WTC11 (cell line): ENCODE data around the gene SBF2. TPM values are rescaled to one million over a fixed set of nuclear protein-coding genes. Genes with fewer than 3 reads are reported as not detected.

Experiments
- ARID4B ChIP-seq: sonication (generic); formaldehyde crosslinking; IDR thresholded peaks from 2 replicates; pipeline ENCODE4 v1.8.0; 2023; ENCODE audit warnings: missing genetic modification reagents, mild to moderate bottlenecking, borderline replicate concordance
- ATF1 ChIP-seq: sonication (generic); formaldehyde crosslinking; IDR thresholded peaks from 2 replicates; pipeline ENCODE4 v1.8.1; 2023; ENCODE audit warnings: mild to moderate bottlenecking, moderate library complexity, missing genetic modification reagents
- ATF2 ChIP-seq: sonication (generic); formaldehyde crosslinking; IDR thresholded peaks from 2 replicates; pipeline ENCODE4 v1.8.1; 2022; ENCODE audit warnings: low read depth, missing genetic modification reagents, borderline replicate concordance
- ATF6 ChIP-seq: sonication (generic); formaldehyde crosslinking; IDR thresholded peaks from 2 replicates; pipeline ENCODE4 v1.8.1; 2023; ENCODE audit warnings: mild to moderate bottlenecking, missing genetic modification reagents
- ERG ChIP-seq: fragments of 250-450 bp; sonication (Bioruptor Pico); IDR thresholded peaks from 2 replicates; pipeline ENCODE4 v1.8.0; 2021; ENCODE audit warnings: mild to moderate bottlenecking
- GTF2I ChIP-seq: fragments of 250-450 bp; sonication (Bioruptor Pico); conservative IDR thresholded peaks from 2 replicates; pipeline ENCODE4 v1.4.0; 2021; ENCODE audit warnings: mild to moderate bottlenecking
- HMGXB4 ChIP-seq: sonication (generic); formaldehyde crosslinking; IDR thresholded peaks from 2 replicates; pipeline ENCODE4 v1.8.1; 2023; ENCODE audit warnings: mild to moderate bottlenecking, moderate library complexity, missing genetic modification reagents
- MLX ChIP-seq: sonication (generic); formaldehyde crosslinking; IDR thresholded peaks from 2 replicates; pipeline ENCODE4 v1.8.1; 2023; ENCODE audit warnings: mild to moderate bottlenecking, missing genetic modification reagents, moderate library complexity
- MXD4 ChIP-seq: fragments of 250-450 bp; sonication (Bioruptor Pico); IDR thresholded peaks from 2 replicates; pipeline ENCODE4 v1.8.0; 2021; ENCODE audit warnings: mild to moderate bottlenecking, moderate library complexity, borderline replicate concordance
- NFE2L1 ChIP-seq: sonication (generic); formaldehyde crosslinking; IDR thresholded peaks from 2 replicates; pipeline ENCODE4 v1.8.1; 2023; ENCODE audit warnings: missing genetic modification reagents
- PRRX2 ChIP-seq: fragments of 250-450 bp; sonication (Bioruptor Pico); IDR thresholded peaks from 2 replicates; pipeline ENCODE4 v1.8.0; 2021; ENCODE audit warnings: mild to moderate bottlenecking
- SMAD4 ChIP-seq: sonication (generic); formaldehyde crosslinking; IDR thresholded peaks from 2 replicates; pipeline ENCODE4 v1.8.0; 2022; ENCODE audit warnings: mild to moderate bottlenecking, missing genetic modification reagents
- SP1 ChIP-seq: sonication (generic); formaldehyde crosslinking; conservative IDR thresholded peaks from 2 replicates; pipeline ENCODE4 v1.8.1; 2022; ENCODE audit warnings: missing genetic modification reagents
- USF1 ChIP-seq: sonication (generic); formaldehyde crosslinking; IDR thresholded peaks from 2 replicates; pipeline ENCODE4 v1.8.0; 2022; ENCODE audit warnings: mild to moderate bottlenecking, missing genetic modification reagents
- ZMAT4 ChIP-seq: fragments of 250-450 bp; sonication (Bioruptor Pico); IDR thresholded peaks from 2 replicates; pipeline ENCODE4 v1.9.0; 2021; ENCODE audit warnings: mild to moderate bottlenecking
- ZNF232 ChIP-seq: sonication (generic); formaldehyde crosslinking; IDR thresholded peaks from 2 replicates; pipeline ENCODE4 v1.8.0; 2022; ENCODE audit warnings: mild to moderate bottlenecking, missing genetic modification reagents
- ZNF281 ChIP-seq: sonication (generic); formaldehyde crosslinking; IDR thresholded peaks from 2 replicates; pipeline ENCODE4 v1.8.0; 2023; ENCODE audit warnings: mild to moderate bottlenecking, missing genetic modification reagents
- ZNF671 ChIP-seq: fragments of 250-450 bp; sonication (Bioruptor Pico); IDR thresholded peaks from 2 replicates; pipeline ENCODE4 v1.8.0; 2021; ENCODE audit warnings: mild to moderate bottlenecking
- ZSCAN18 ChIP-seq: fragments of 250-450 bp; sonication (Bioruptor Pico); IDR thresholded peaks from 2 replicates; pipeline ENCODE4 v2.1.2; 2022; ENCODE audit warnings: mild to moderate bottlenecking, moderate library complexity
- total RNA-seq: library from RNA; stranded (reverse); gene quantifications from 3 replicates; pipeline ENCODE4 v1.2.3, GENCODE V29; 2021

The SBF2 gene
- total RNA-seq, 1 experiment from 2014 or later: 47.6 TPM

GRCh38 chr11:10307400-10308200 lies 13.6 kb upstream of the SBF2 start (continued):
- no peak; the same call in 1 of the 2 replicates for TF ChIP-seq SP1 (CRISPR knock-in tag)
- TF ChIP-seq ERG: no peak; the same call in 1 of the 2 replicates
- peak; percentile 73 for TF ChIP-seq HMGXB4 (CRISPR knock-in tag)
- TF ChIP-seq MLX (CRISPR knock-in tag): no peak
- 0 out of 2 replicates have a peak, but pooled peaks have one; percentile 53 for TF ChIP-seq NFE2L1
- peak; percentile 72; the same call in 1 of the 2 replicates for TF ChIP-seq ARID4B
- no peak for TF ChIP-seq MXD4
- TF ChIP-seq GTF2I (CRISPR knock-in tag): no peak
- no peak for TF ChIP-seq ZSCAN18 (CRISPR knock-in tag)
- no peak for TF ChIP-seq ATF1
- no peak for TF ChIP-seq ATF2 (CRISPR knock-in tag)
- no peak for TF ChIP-seq PRRX2 (CRISPR knock-in tag)
- no peak; the same call in 1 of the 2 replicates for TF ChIP-seq USF1 (CRISPR knock-in tag)
- TF ChIP-seq ATF6: no peak
- TF ChIP-seq ZMAT4 (CRISPR knock-in tag): no peak
- TF ChIP-seq ZNF232 (CRISPR knock-in tag): no peak
- no peak for TF ChIP-seq SMAD4 (CRISPR knock-in tag)
- TF ChIP-seq ZNF281 (CRISPR knock-in tag): no peak
- no peak for TF ChIP-seq ZNF671 (CRISPR knock-in tag)
